Measurements from ENCODE around the gene ZNF710. TPM values are rescaled to one million over a fixed set of nuclear protein-coding genes. Genes with fewer than 3 reads are reported as not detected.

The ZNF710 gene
- total and polyA plus RNA-seq, 8 donors = 7.9 to 35.3 (median 16.1) TPM

- intact Hi-C loops (cut with DNase I; ENCODE audit: low total_unique reads) = no loop called here
- 69 to 81% (median 77%) methylated on average over 7 of the region's 7 CpGs for WGBS, 5 donors
- peaks cover 0 to 11% (median 0%) of the 10 kb centered on the region in 4 donors for H3K36me3 ChIP-seq
Measured at GRCh38 chr15:90046289-90046688, 45.2 kb downstream of the ZNF710 start.

GRCh38 chr15:90046911-90047392 is 45.8 kb downstream of the ZNF710 start:
- no peaks in the 10 kb centered on the region for H3K27me3 ChIP-seq
- peak; percentile 86 to 89 for DNase-seq
- TF ChIP-seq CTCF (IDR thresholded peaks at IDR 0.05) (no peak), POLR2AphosphoS5 (IDR thresholded peaks at IDR 0.05) (peak in 2 of 3 donors; percentile 70 to 84)
- no peaks in the 10 kb centered on the region for H3K9me3 ChIP-seq
- H3K4me3 ChIP-seq = no peak overlapping the region
- peak overlapping the region; percentile 76 to 85 (median 81) for H3K27ac ChIP-seq
- peaks cover 28 to 80% (median 43%) of the 10 kb centered on the region in 4 donors for H3K4me1 ChIP-seq
- peaks cover 0 to 13% (median 0%) of the 10 kb centered on the region in 4 donors for H3K36me3 ChIP-seq
- WGBS, 5 donors = 27 to 58% (median 32%) methylated on average over 10 to 12 of the region's 12 CpGs
- intact Hi-C loops (cut with DNase I; ENCODE audit: low total_unique reads) = no loop called here

More at GRCh38 chr15:90046289-90046688, 45.2 kb downstream of the ZNF710 start:
- peaks cover 28 to 82% (median 43%) of the 10 kb centered on the region in 4 donors for H3K4me1 ChIP-seq
- H3K4me3 ChIP-seq = no peak overlapping the region
- no peak for DNase-seq
- no peaks in the 10 kb centered on the region for H3K27me3 ChIP-seq
- no peaks in the 10 kb centered on the region for H3K9me3 ChIP-seq
- peak overlapping the region; percentile 76 to 85 (median 81) for H3K27ac ChIP-seq
- no peak for TF ChIP-seq POLR2AphosphoS5 (IDR thresholded peaks at IDR 0.05)
- TF ChIP-seq POLR2A (IDR thresholded peaks at IDR 0.05) = no peak
- no peak for TF ChIP-seq EP300 (IDR thresholded peaks at IDR 0.05)
- no peak for TF ChIP-seq CTCF (IDR thresholded peaks at IDR 0.05)

GRCh38 chr15:90047956-90048575 is 46.9 kb downstream of the ZNF710 start:
- 47 to 59% (median 56%) methylated on average over 8 to 9 of the region's 9 CpGs for WGBS, 5 donors
- peak in 1 of 2 donors; percentile 51 for DNase-seq
- Histone ChIP-seq H3K9me3 (no peaks in the 10 kb centered on the region), H3K36me3 (peaks cover 0 to 11% (median 0%) of the 10 kb centered on the region in 4 donors), H3K4me1 (peaks cover 28 to 69% (median 42%) of the 10 kb centered on the region in 4 donors), H3K4me3 (no peak overlapping the region), H3K27me3 (no peaks in the 10 kb centered on the region), H3K27ac (peak overlapping the region; percentile 76 to 85 (median 81))
- intact Hi-C loops (cut with DNase I; ENCODE audit: low total_unique reads) = no loop called here
- TF ChIP-seq POLR2A (IDR thresholded peaks at IDR 0.05) (no peak), POLR2AphosphoS5 (IDR thresholded peaks at IDR 0.05) (no peak), EP300 (IDR thresholded peaks at IDR 0.05) (no peak), CTCF (IDR thresholded peaks at IDR 0.05) (no peak)

GRCh38 chr15:90049030-90049429 is 47.9 kb downstream of the ZNF710 start:
- no peak for TF ChIP-seq POLR2AphosphoS5 (IDR thresholded peaks at IDR 0.05)
- TF ChIP-seq POLR2A (IDR thresholded peaks at IDR 0.05) = no peak
- TF ChIP-seq EP300 (IDR thresholded peaks at IDR 0.05) = no peak
- TF ChIP-seq CTCF (IDR thresholded peaks at IDR 0.05) = no peak
- Histone ChIP-seq H3K4me3 (no peak overlapping the region), H3K4me1 (peaks cover 28 to 61% (median 39%) of the 10 kb centered on the region in 4 donors), H3K9me3 (no peaks in the 10 kb centered on the region), H3K36me3 (peaks cover 0 to 7% (median 0%) of the 10 kb centered on the region in 4 donors), H3K27ac (no peak overlapping the region), H3K27me3 (no peaks in the 10 kb centered on the region)
- DNase-seq = no peak
- intact Hi-C loops (cut with DNase I; ENCODE audit: low total_unique reads) = no loop called here
- 96 to 98% (median 98%) methylated on average over 5 of the region's 5 CpGs for WGBS, 5 donors
